Breast epithelium (tissue), 3 donors: ENCODE data around the gene NMT2.

ENCODE experiments used
- POLR2A ChIP-seq: fragments of 450-650 bp; IDR thresholded peaks from one replicate; pipeline ENCODE4 v1.6.1; 2016; ENCODE audit warnings: antibody characterized with exemption, mild to moderate bottlenecking, moderate library complexity
- POLR2AphosphoS5 ChIP-seq, 3 donors: sonication (generic); formaldehyde crosslinking; IDR thresholded peaks; one replicate each; pipeline ENCODE4 v1.6.1; 2017; ENCODE audit warnings: antibody characterized with exemption in 3 of 3
- TF ChIP-seq, protein P1 (sequence below), 3 donors: fragments of 450-650 bp; IDR thresholded peaks; one replicate each; pipeline ENCODE4 v1.5.1; 2016 to 2017; ENCODE audit warnings: antibody characterized with exemption in 3 of 3, mild to moderate bottlenecking in 3 of 3, moderate library complexity in 3 of 3

DNA sequence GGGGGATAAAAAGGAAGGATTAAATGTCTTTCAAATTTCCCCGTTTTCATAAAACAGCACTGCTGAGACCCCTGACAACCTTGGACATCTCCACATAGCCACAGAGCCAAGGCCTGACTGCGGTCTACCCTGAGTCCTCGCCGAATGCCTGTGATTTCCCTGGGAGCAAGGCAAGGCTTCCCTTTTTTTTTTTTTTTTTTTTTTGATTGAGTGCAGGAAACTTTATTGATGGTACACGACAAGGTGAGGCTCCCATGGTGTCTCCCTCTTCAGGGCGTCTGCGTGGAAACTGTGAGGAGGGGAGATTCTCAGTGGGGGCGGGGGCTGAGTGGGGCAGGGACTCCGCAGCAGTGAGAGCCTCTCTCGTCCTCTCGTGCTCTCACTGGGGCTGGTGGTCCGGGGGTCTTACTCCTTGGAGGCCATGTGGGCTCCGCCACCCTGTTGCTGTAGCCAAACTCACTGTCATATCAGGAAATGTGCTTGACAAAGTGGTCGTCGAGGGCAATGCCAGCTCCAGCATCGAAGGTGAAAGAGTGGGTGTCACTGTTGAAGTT lies 75.6 kb downstream of the NMT2 start:
- TF ChIP-seq, protein P1, sequence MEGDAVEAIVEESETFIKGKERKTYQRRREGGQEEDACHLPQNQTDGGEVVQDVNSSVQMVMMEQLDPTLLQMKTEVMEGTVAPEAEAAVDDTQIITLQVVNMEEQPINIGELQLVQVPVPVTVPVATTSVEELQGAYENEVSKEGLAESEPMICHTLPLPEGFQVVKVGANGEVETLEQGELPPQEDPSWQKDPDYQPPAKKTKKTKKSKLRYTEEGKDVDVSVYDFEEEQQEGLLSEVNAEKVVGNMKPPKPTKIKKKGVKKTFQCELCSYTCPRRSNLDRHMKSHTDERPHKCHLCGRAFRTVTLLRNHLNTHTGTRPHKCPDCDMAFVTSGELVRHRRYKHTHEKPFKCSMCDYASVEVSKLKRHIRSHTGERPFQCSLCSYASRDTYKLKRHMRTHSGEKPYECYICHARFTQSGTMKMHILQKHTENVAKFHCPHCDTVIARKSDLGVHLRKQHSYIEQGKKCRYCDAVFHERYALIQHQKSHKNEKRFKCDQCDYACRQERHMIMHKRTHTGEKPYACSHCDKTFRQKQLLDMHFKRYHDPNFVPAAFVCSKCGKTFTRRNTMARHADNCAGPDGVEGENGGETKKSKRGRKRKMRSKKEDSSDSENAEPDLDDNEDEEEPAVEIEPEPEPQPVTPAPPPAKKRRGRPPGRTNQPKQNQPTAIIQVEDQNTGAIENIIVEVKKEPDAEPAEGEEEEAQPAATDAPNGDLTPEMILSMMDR (IDR thresholded peaks at IDR 0.05) = no peak
- TF ChIP-seq POLR2AphosphoS5 (IDR thresholded peaks at IDR 0.05) = no peak
- TF ChIP-seq POLR2A = no peak
